22Rv1 (cell line): ENCODE results near the gene FKBP5.

Source experiments
- CTCF ChIP-seq: fragments of 450-650 bp; IDR thresholded peaks from 2 replicates; pipeline ENCODE4 v1.5.1; 2017; ENCODE audit warnings: mild to moderate bottlenecking
- ZFX ChIP-seq: fragments of 450-650 bp; IDR thresholded peaks from 2 replicates; pipeline ENCODE4 v1.6.1; 2017; ENCODE audit warnings: antibody characterized with exemption, borderline replicate concordance

- no peak for TF ChIP-seq CTCF
- no peak for TF ChIP-seq ZFX
These were observed 66.4 kb downstream of the FKBP5 start for GRCh38 chr6:35622283-35622682.
